ENCODE data around the gene EMD. TPM values are rescaled to one million over a fixed set of nuclear protein-coding genes. Genes with fewer than 3 reads are reported as not detected.
A peak's percentile ranks its signal among the peaks of the same experiment; 100 is the strongest.

The EMD gene
- total RNA-seq, 1 experiment from 2014 or later, result 48.7 TPM

DNA sequence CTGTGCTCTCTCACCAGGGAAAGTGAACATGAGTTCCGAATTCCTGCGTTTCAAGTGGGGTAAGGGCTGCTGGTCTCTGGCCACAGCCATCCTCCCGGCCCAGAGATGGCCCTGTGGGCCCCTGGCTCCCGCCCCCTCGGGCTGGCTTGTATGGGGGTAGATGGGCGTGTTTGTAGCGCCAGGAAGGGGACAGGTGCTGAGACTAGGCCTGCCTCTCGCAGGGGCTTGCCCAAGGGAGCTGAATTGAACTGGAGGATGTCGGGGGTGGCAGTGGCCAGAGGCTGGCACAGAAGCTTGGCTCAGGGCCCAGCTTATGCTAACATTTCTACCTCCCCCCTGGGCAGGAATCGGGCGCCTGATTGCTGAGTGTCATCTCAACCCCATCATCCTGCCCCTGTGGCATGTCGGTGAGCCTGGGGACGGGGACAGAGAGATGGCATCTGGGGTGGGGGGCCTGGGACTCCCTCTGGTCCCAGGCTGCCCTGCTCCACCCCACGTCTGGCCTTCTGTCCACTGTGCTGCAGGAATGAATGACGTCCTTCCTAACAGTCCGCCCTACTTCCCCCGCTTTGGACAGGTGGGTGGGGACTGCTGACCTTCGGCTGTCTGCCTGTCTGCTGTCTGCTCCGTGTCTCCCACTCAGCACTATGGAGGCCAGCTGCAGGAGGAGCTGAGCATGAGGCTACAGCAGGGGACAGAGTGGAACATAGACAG is 40.8 kb downstream of the EMD start:
- H3K27me3 ChIP-seq, result no peaks in the 10 kb centered on the region
- no peaks in the 10 kb centered on the region for H3K9me3 ChIP-seq
- H3K4me3 ChIP-seq, result no peak overlapping the region
- no peaks in the 10 kb centered on the region for H3K36me3 ChIP-seq
- DNase-seq, result no peak

DNA sequence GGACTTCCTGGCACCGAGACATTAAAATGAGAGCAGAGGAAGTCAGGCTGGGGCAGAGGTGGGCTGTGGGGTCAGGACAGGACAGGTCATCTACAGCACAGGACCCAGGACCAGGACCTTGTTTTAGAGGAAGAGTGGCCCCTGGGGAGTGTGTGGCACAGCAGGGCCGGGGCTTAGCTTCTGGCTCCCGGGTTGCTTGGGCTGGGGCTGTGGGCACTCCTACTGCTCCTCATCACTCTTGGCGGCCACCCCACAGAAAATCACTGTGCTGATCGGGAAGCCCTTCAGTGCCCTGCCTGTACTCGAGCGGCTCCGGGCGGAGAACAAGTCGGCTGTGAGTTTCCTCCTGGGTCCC is 41.3 kb downstream of the EMD start:
- Histone ChIP-seq H3K36me3 (no peaks in the 10 kb centered on the region), H3K4me3 (no peak overlapping the region), H3K9me3 (no peaks in the 10 kb centered on the region), H3K27me3 (no peaks in the 10 kb centered on the region)
- DNase-seq, result no peak

GRCh38 chrX:154426916-154427770 is 48.0 kb downstream of the EMD start:
- Histone ChIP-seq H3K27me3 (no peaks in the 10 kb centered on the region), H3K36me3 (no peaks in the 10 kb centered on the region), H3K9me3 (no peaks in the 10 kb centered on the region), H3K4me3 (no peak overlapping the region)
- DNase-seq, result no peak

- Histone ChIP-seq H3K27me3 (no peaks in the 10 kb centered on the region), H3K4me3 (peak within 1 kb of the TSS; percentile 67), H3K36me3 (no peaks in the 10 kb centered on the region), H3K9me3 (no peaks in the 10 kb centered on the region)
- peak; percentile 96 for DNase-seq
Observed at GRCh38 chrX:154428176-154429171, 49.4 kb downstream of the EMD start, which contains the start of gene ATP6AP1. TSS of gene ATP6AP1 (plus strand) at chrX:154428677. CDS start at chrX:154428693, 16 bp downstream.

- Histone ChIP-seq H3K4me3 (no peak overlapping the region), H3K27me3 (no peaks in the 10 kb centered on the region), H3K9me3 (no peaks in the 10 kb centered on the region), H3K36me3 (no peaks in the 10 kb centered on the region)
- no peak for DNase-seq
Observed at GRCh38 chrX:154429711-154430110, 50.6 kb downstream of the EMD start.

DNA sequence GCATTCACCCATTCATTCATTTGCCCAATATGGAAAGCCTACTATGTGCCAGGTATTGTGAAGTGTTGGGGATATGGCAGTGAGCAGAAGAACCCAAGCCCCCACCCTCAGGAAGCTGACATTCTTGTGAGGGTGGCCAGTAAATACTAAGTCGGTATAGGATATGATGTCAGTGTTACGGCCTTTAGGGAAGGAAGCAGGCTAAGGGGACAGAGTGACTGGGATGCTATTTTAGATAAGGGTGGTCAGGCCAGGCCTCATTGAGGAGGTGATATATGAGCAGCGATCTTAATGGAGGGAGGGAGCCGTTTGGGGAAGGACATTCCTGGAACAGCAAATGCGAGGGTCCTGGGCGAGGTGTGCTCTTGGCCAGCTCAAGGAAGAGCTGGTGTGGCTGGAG is 51.4 kb downstream of the EMD start:
- no peaks in the 10 kb centered on the region for H3K36me3 ChIP-seq
- DNase-seq, result no peak
- H3K9me3 ChIP-seq, result no peaks in the 10 kb centered on the region
- H3K4me3 ChIP-seq, result no peak overlapping the region
- no peaks in the 10 kb centered on the region for H3K27me3 ChIP-seq

DNA sequence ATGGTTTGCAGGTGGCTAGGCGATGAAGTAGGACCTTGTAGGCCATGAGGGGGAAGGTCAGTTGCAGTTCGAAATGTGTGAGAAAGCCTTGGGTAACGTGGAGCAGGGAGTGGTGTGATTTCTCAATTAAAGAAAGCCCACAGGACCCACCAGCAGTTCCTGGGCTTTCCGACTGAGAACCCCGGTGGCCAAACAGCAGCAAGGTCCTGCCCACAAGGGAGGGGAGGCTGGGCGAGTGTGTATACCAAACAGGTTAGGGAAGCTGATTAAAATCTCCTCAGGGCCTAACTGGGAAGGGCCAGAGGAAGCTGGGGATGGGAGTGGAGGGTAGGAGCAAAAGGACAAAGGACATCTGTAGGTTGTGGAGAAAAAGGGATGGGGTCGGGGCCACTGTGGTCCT is 51.8 kb downstream of the EMD start:
- Histone ChIP-seq H3K4me3 (no peak overlapping the region), H3K36me3 (no peaks in the 10 kb centered on the region), H3K9me3 (no peaks in the 10 kb centered on the region), H3K27me3 (no peaks in the 10 kb centered on the region)
- no peak for DNase-seq

Other genes with a start within 250 kb of the EMD start
- not detected in 2 replicates for gene OPN1LW, start 235.1 kb upstream of the EMD start, total RNA-seq (2014; rRNA removed; shearing (Covaris generic); ENCODE audit: low replicate concordance)
- not detected in 2 replicates for gene OPN1MW, start 196.7 kb upstream of the EMD start, total RNA-seq (2014; rRNA removed; shearing (Covaris generic); ENCODE audit: low replicate concordance)
- not detected in 2 replicates for gene OPN1MW2, start 159.5 kb upstream of the EMD start, total RNA-seq (2014; rRNA removed; shearing (Covaris generic); ENCODE audit: low replicate concordance)
- not detected in 2 replicates for gene OPN1MW3, start 121.7 kb upstream of the EMD start, total RNA-seq (2014; rRNA removed; shearing (Covaris generic); ENCODE audit: low replicate concordance)
- gene TEX28, start 84.2 kb upstream of the EMD start, total RNA-seq (2014; rRNA removed; shearing (Covaris generic); ENCODE audit: low replicate concordance), result not detected in 2 replicates
- gene TKTL1, start 83.5 kb upstream of the EMD start, total RNA-seq (2014; rRNA removed; shearing (Covaris generic); ENCODE audit: low replicate concordance), result not detected in 2 replicates
- gene FLNA, start 4.7 kb upstream of the EMD start, total RNA-seq (2014; rRNA removed; shearing (Covaris generic); ENCODE audit: low replicate concordance), result 1,037 and 1,563 TPM in 2 replicates
- 2,393 and 3,736 TPM in 2 replicates for gene RPL10, start 19.1 kb downstream of the EMD start, total RNA-seq (2014; rRNA removed; shearing (Covaris generic); ENCODE audit: low replicate concordance)
- gene DNASE1L1, start 30.0 kb downstream of the EMD start, total RNA-seq (2014; rRNA removed; shearing (Covaris generic); ENCODE audit: low replicate concordance), result 20.0 and 21.9 TPM in 2 replicates
- 15.1 and 16.2 TPM in 2 replicates for gene TAFAZZIN, start 32.2 kb downstream of the EMD start, total RNA-seq (2014; rRNA removed; shearing (Covaris generic); ENCODE audit: low replicate concordance)
- 53.2 and 62.2 TPM in 2 replicates for gene ATP6AP1, start 49.4 kb downstream of the EMD start, total RNA-seq (2014; rRNA removed; shearing (Covaris generic); ENCODE audit: low replicate concordance)
- gene GDI1, start 57.9 kb downstream of the EMD start, total RNA-seq (2014; rRNA removed; shearing (Covaris generic); ENCODE audit: low replicate concordance), result 43.6 and 59.8 TPM in 2 replicates
- 33.4 and 35.4 TPM in 2 replicates for gene FAM50A, start 64.8 kb downstream of the EMD start, total RNA-seq (2014; rRNA removed; shearing (Covaris generic); ENCODE audit: low replicate concordance)
- 0.27 and 5.0 TPM in 2 replicates for gene PLXNA3, start 79.0 kb downstream of the EMD start, total RNA-seq (2014; rRNA removed; shearing (Covaris generic); ENCODE audit: low replicate concordance)
- 20.5 and 25.7 TPM in 2 replicates for gene LAGE3, start 100.0 kb downstream of the EMD start, total RNA-seq (2014; rRNA removed; shearing (Covaris generic); ENCODE audit: low replicate concordance)
- gene UBL4A, start 107.3 kb downstream of the EMD start, total RNA-seq (2014; rRNA removed; shearing (Covaris generic); ENCODE audit: low replicate concordance), result 51.9 and 101 TPM in 2 replicates
- 5.1 and 15.2 TPM in 2 replicates for gene SLC10A3, start 111.3 kb downstream of the EMD start, total RNA-seq (2014; rRNA removed; shearing (Covaris generic); ENCODE audit: low replicate concordance)
- gene FAM3A, start 136.9 kb downstream of the EMD start, total RNA-seq (2014; rRNA removed; shearing (Covaris generic); ENCODE audit: low replicate concordance), result 22.3 and 48.2 TPM in 2 replicates
- gene G6PD, start 167.6 kb downstream of the EMD start, total RNA-seq (2014; rRNA removed; shearing (Covaris generic); ENCODE audit: low replicate concordance), result 50.4 and 61.8 TPM in 2 replicates
- 18.5 and 31.4 TPM in 2 replicates for gene IKBKG, start 168.3 kb downstream of the EMD start, total RNA-seq (2014; rRNA removed; shearing (Covaris generic); ENCODE audit: low replicate concordance)
- gene CTAG1A, start 205.8 kb downstream of the EMD start, total RNA-seq (2014; rRNA removed; shearing (Covaris generic); ENCODE audit: low replicate concordance), result not detected in 2 replicates
- not detected in 2 replicates for gene CTAG1B, start 240.0 kb downstream of the EMD start, total RNA-seq (2014; rRNA removed; shearing (Covaris generic); ENCODE audit: low replicate concordance)